Fibroblast of pulmonary artery (primary cell): ENCODE data around the gene PABPN1.

Source experiments
- DNase-seq: peaks from one replicate; pipeline ENCODE4 v3.0.0-alpha.2; 2010; ENCODE audit warnings: low read depth
- H3K4me3 ChIP-seq: replicated peaks from 2 replicates; pipeline ENCODE4 v1.5.1; 2011; ENCODE audit warnings: low read depth, mild to moderate bottlenecking, control low read depth, low read length, moderate library complexity
- CTCF ChIP-seq: IDR thresholded peaks from 2 replicates; pipeline ENCODE4 v1.5.1; 2011; ENCODE audit warnings: mild to moderate bottlenecking, control low read depth, low read length, inconsistent platforms; ENCODE audit errors: missing control alignments

PABPN1 gene

GRCh38 chr14:23352506-23353432, 31.5 kb downstream of the PABPN1 start, which contains the start of gene SLC22A17:
Gene SLC22A17 (minus strand): TSS chr14:23352887.
- DNase-seq: peak; percentile 87
- peak within 1 kb of the TSS; percentile 66 for H3K4me3 ChIP-seq
- TF ChIP-seq CTCF: peak; percentile 11

- no peak for DNase-seq
- H3K4me3 ChIP-seq: no peak overlapping the region
- no peak for TF ChIP-seq CTCF
Observed at GRCh38 chr14:23353433-23353780, 32.1 kb downstream of the PABPN1 start.

GRCh38 chr14:23354990-23355389, 33.7 kb downstream of the PABPN1 start:
- no peak for TF ChIP-seq CTCF
- no peak for DNase-seq
- no peak overlapping the region for H3K4me3 ChIP-seq

- no peak for TF ChIP-seq CTCF
- no peak for DNase-seq
Observed at GRCh38 chr14:23355871-23356435, 34.7 kb downstream of the PABPN1 start.

GRCh38 chr14:23356662-23357061, 35.4 kb downstream of the PABPN1 start:
- no peak overlapping the region for H3K4me3 ChIP-seq
- TF ChIP-seq CTCF: no peak
- no peak for DNase-seq

More at GRCh38 chr14:23355871-23356435, 34.7 kb downstream of the PABPN1 start:
- H3K4me3 ChIP-seq: no peak overlapping the region

- TF ChIP-seq CTCF: no peak
- H3K4me3 ChIP-seq: no peak overlapping the region
- no peak for DNase-seq
Observed at GRCh38 chr14:23357261-23357660, 36.0 kb downstream of the PABPN1 start.
